HCT116 (cell line): ENCODE measurements around the gene ABRACL. TPM values are rescaled to one million over a fixed set of nuclear protein-coding genes. Genes with fewer than 3 reads are reported as not detected.

Source experiments
- ATAC-seq: fragments of 200-7000 bp; cut with Tn5 transposase; 2 replicates; pipeline ENCODE4 v1.9.1; 2020; ENCODE audit warnings: mild to moderate bottlenecking, moderate library complexity
- BruUV-seq: library from RNA; stranded (reverse); fragments of 400-500 nt; replicated peaks from 2 replicates; lab custom pipeline; 2021; lab: Mats Ljungman, UMichigan
- CTCF ChIA-PET: fragments of 300-600 bp; sonication (Branson Sonifier 250); formaldehyde crosslinking; loops from one replicate; lab custom pipeline; 2021; ENCODE audit warnings: antibody characterized with exemption; lab: Charles Lee
- POLR2A ChIA-PET: fragments of 300-600, 350-600 bp; sonication (Branson Sonifier 250); formaldehyde crosslinking; loops from one replicate; lab custom pipeline; 2021; ENCODE audit warnings: antibody characterized with exemption; lab: Charles Lee
- RAD21 ChIA-PET, 2 experiments: fragments of 300-600 bp; sonication (Branson Sonifier 250); formaldehyde crosslinking; loops; one replicate each; lab custom pipeline; 2023; ENCODE audit warnings: low total read pairs in 2 of 2; ENCODE audit not compliant: uncharacterized antibody in 2 of 2, unreplicated experiment in 2 of 2, low non-redundant PET in 1 of 2; lab: Charles Lee
- DNase-seq: peaks from one replicate; pipeline ENCODE4 v3.0.0-alpha.2; 2010; ENCODE audit warnings: low read depth, low spot score
- H2AFZ ChIP-seq: fragments of 200-600 bp; shearing (Covaris generic), sonication (generic); 2 replicates; pipeline ENCODE4 v1.6.1; 2017; ENCODE audit warnings: low read depth, mixed run types, mixed read lengths, antibody characterized with exemption, low read length; ENCODE audit not compliant: poor library complexity, severe bottlenecking
- H3K27ac ChIP-seq: 2 replicates; pipeline ENCODE4 v1.5.1; 2012; ENCODE audit warnings: low read depth, low read length
- H3K27me3 ChIP-seq: fragments of 200-600 bp; sonication (generic); 2 replicates; pipeline ENCODE4 v1.6.1; 2016; ENCODE audit warnings: mixed run types, low read length, mixed read lengths; ENCODE audit not compliant: insufficient read depth
- H3K36me3 ChIP-seq, 2 experiments: fragments of 200-500 bp in 1 of 2; fragments of 200-600 bp in 1 of 2; sonication (Bioruptor generic) in 1 of 2; sonication (generic) in 1 of 2; 2 replicates each; pipeline versions ENCODE4 v1.5.1 to v1.6.1; 2014 to 2016; ENCODE audit warnings: low read length in 2 of 2, inconsistent platforms in 1 of 2, mixed read lengths in 1 of 2, mixed run types in 1 of 2; ENCODE audit not compliant: insufficient read depth in 2 of 2, control insufficient read depth in 1 of 2
- H3K4me1 ChIP-seq, 2 experiments: fragments of 200-600 bp in 1 of 2; sonication (generic) in 1 of 2; 2 replicates each; pipeline versions ENCODE4 v1.5.1 to v1.6.1; 2012 to 2017; ENCODE audit warnings: low read length in 2 of 2, inconsistent platforms in 1 of 2, mild to moderate bottlenecking in 1 of 2, mixed read lengths in 1 of 2, mixed run types in 1 of 2, moderate library complexity in 1 of 2; ENCODE audit not compliant: insufficient read depth in 2 of 2, control insufficient read depth in 1 of 2
- H3K4me2 ChIP-seq: fragments of 200-600 bp; sonication (generic); 2 replicates; pipeline ENCODE4 v1.6.1; 2017; ENCODE audit warnings: mixed run types, low read length, mixed read lengths
- H3K4me3 ChIP-seq, 2 experiments: fragments of 200-600 bp in 1 of 2; sonication (generic) in 1 of 2; replicated peaks in 1 of 2; 2 replicates each; pipeline ENCODE4 v1.5.1; 2011 to 2016; ENCODE audit warnings: low read length in 2 of 2, control low read depth in 1 of 2, low read depth in 1 of 2, mild to moderate bottlenecking in 1 of 2, mixed read lengths in 1 of 2, mixed run types in 1 of 2
- H3K79me2 ChIP-seq: fragments of 200-600 bp; sonication (generic); 2 replicates; pipeline ENCODE4 v1.6.1; 2017; ENCODE audit warnings: mild to moderate bottlenecking, mixed run types, low read length, moderate library complexity, mixed read lengths; ENCODE audit not compliant: insufficient read depth
- H3K9ac ChIP-seq: fragments of 200-600 bp; sonication (generic); 2 replicates; pipeline ENCODE4 v1.6.1; 2016; ENCODE audit warnings: low read length, mixed read lengths
- H3K9me2 ChIP-seq: fragments of 200-600 bp; sonication (generic), shearing (Covaris generic); 2 replicates; pipeline ENCODE4 v1.6.1; 2017; ENCODE audit warnings: mixed run types, mild to moderate bottlenecking, moderate library complexity; ENCODE audit not compliant: insufficient read depth
- H3K9me3 ChIP-seq, 2 experiments: fragments of 200-500 bp in 1 of 2; fragments of 200-600 bp in 1 of 2; sonication (Bioruptor generic) in 1 of 2; sonication (generic) in 1 of 2; 2 replicates each; pipeline ENCODE4 v1.6.1; 2014 to 2017; ENCODE audit warnings: low read length in 2 of 2, mixed read lengths in 2 of 2, inconsistent platforms in 1 of 2, low read depth in 1 of 2, mild to moderate bottlenecking in 1 of 2, mixed run types in 1 of 2, moderate library complexity in 1 of 2; ENCODE audit not compliant: control insufficient read depth in 1 of 2, insufficient read depth in 1 of 2
- H4K20me1 ChIP-seq: fragments of 200-600 bp; sonication (generic), shearing (Covaris generic); 2 replicates; pipeline ENCODE4 v1.6.1; 2017; ENCODE audit warnings: mixed run types, mild to moderate bottlenecking, moderate library complexity; ENCODE audit not compliant: insufficient read depth
- CTCF ChIP-seq, 3 experiments: fragments of 200-600 bp in 1 of 3; sonication (generic) in 1 of 3; IDR thresholded peaks in 2 of 3; conservative IDR thresholded peaks in 1 of 3; 2 replicates each; pipeline ENCODE4 v1.5.1; 2012 to 2017; ENCODE audit warnings: low read depth in 2 of 3, low read length in 2 of 3, antibody characterized with exemption in 1 of 3, borderline replicate concordance in 1 of 3, control low read depth in 1 of 3, mild to moderate bottlenecking in 1 of 3, mixed read lengths in 1 of 3, mixed run types in 1 of 3, moderate library complexity in 1 of 3; ENCODE audit not compliant: insufficient read depth in 1 of 3
- EGR1 ChIP-seq: IDR thresholded peaks from 2 replicates; pipeline ENCODE4 v1.6.1; 2012; ENCODE audit warnings: low read depth
- EZH2phosphoT487 ChIP-seq: fragments of 200-600 bp; IDR thresholded peaks from 2 replicates; pipeline ENCODE4 v1.6.1; 2018; ENCODE audit warnings: antibody characterized with exemption, borderline replicate concordance
- JUND ChIP-seq: IDR thresholded peaks from 2 replicates; pipeline ENCODE4 v1.6.1; 2012
- MAX ChIP-seq: IDR thresholded peaks from 2 replicates; pipeline ENCODE4 v1.6.1; 2012
- POLR2A ChIP-seq: IDR thresholded peaks from 2 replicates; pipeline ENCODE4 v1.7.0; 2011; ENCODE audit warnings: borderline replicate concordance; ENCODE audit not compliant: insufficient read depth, insufficient read length; ENCODE audit errors: extremely low read depth
- POLR2AphosphoS5 ChIP-seq: IDR thresholded peaks from 2 replicates; pipeline ENCODE4 v1.6.1; 2011; ENCODE audit warnings: mild to moderate bottlenecking, low read depth, low read length, moderate library complexity
- REST ChIP-seq: IDR thresholded peaks from 2 replicates; pipeline ENCODE4 v1.6.1; 2012; ENCODE audit warnings: low read depth
- SIN3A ChIP-seq: IDR thresholded peaks from 2 replicates; pipeline ENCODE4 v1.6.1; 2012; ENCODE audit warnings: low read depth
- TCF7L2 ChIP-seq: IDR thresholded peaks from 2 replicates; pipeline ENCODE4 v1.7.0; 2011; ENCODE audit warnings: borderline replicate concordance, inconsistent platforms; ENCODE audit not compliant: insufficient read depth, insufficient read length; ENCODE audit errors: extremely low read depth
- YY1 ChIP-seq: IDR thresholded peaks from 2 replicates; pipeline ENCODE4 v1.6.1; 2011; ENCODE audit warnings: low read length, low read depth, moderate library complexity, mild to moderate bottlenecking; ENCODE audit not compliant: insufficient replicate concordance; ENCODE audit errors: extremely low read depth
- ZFX ChIP-seq: fragments of 450-650 bp; IDR thresholded peaks from 2 replicates; pipeline ENCODE4 v1.6.1; 2017
- ZNF274 ChIP-seq: fragments of 200-500 bp; sonication (Bioruptor generic); IDR thresholded peaks from 2 replicates; pipeline ENCODE4 v1.6.1; 2014; ENCODE audit warnings: mild to moderate bottlenecking, low read depth, low read length, inconsistent platforms
- intact Hi-C: fragments of 100-400 bp; cut with micrococcal nuclease; formaldehyde crosslinking; loops from 2 replicates; pipeline ENCODE4 v1.10.0; 2022
- total RNA-seq: library from RNA; stranded (reverse); gene quantifications from one replicate; pipeline ENCODE4 v1.2.1, GENCODE V29; 2021; ENCODE audit not compliant: unreplicated experiment

The ABRACL gene
- total RNA-seq, 1 experiment from 2014 or later: 47.4 TPM

GRCh38 chr6:138979813-138980668 is 48.5 kb upstream of the ABRACL start:
- Histone ChIP-seq H3K4me3 (no peak overlapping the region), H2AFZ (no peak overlapping the region), H3K4me1 (peaks cover 5 to 12% of the 10 kb centered on the region in 2 experiments; a peak in 3 of 4 replicates), H3K4me2 (no peak overlapping the region), H4K20me1 (peaks cover 25% of the 10 kb centered on the region; the same call in 1 of the 2 replicates), H3K9ac (no peak overlapping the region), H3K79me2 (peaks cover 99% of the 10 kb centered on the region), H3K27me3 (no peaks in the 10 kb centered on the region), H3K9me2 (no peaks in the 10 kb centered on the region), H3K9me3 (no peaks in the 10 kb centered on the region), H3K36me3 (no peaks in the 10 kb centered on the region), H3K27ac (no peak overlapping the region)
- no peak for DNase-seq
- CTCF ChIA-PET: no interaction called here
- BruUV-seq: no TSS peak
- intact Hi-C loops: loop anchor here (10.0 kb wide), 1 partner anchor 385 kb away; no protein-coding TSS in a partner anchor
- RAD21 ChIA-PET: no interaction called here
- no peak for TF ChIP-seq ZNF274
- TF ChIP-seq JUND: no peak
- no peak for TF ChIP-seq CTCF (IDR thresholded peaks at IDR 0.05 in 2 of 3, conservative IDR thresholded peaks at IDR 0.05 in 1 of 3; ENCODE audit: borderline replicate concordance in 1 of 3, insufficient read depth in 1 of 3, low read depth in 2 of 3, low read length in 2 of 3)
- no peak for TF ChIP-seq EZH2phosphoT487
- no peak for TF ChIP-seq POLR2AphosphoS5
- no peak for ATAC-seq
- POLR2A ChIA-PET: no interaction called here

GRCh38 chr6:138981416-138981815 is 47.1 kb upstream of the ABRACL start:
- Histone ChIP-seq H3K4me3 (no peak overlapping the region), H3K4me1 (peaks cover 13 to 24% of the 10 kb centered on the region in 2 experiments; a peak in 3 of 4 replicates), H3K9me2 (no peaks in the 10 kb centered on the region), H3K27me3 (no peaks in the 10 kb centered on the region), H2AFZ (no peak overlapping the region), H3K4me2 (no peak overlapping the region), H3K9me3 (no peaks in the 10 kb centered on the region), H3K27ac (no peak overlapping the region), H3K79me2 (peaks cover 99% of the 10 kb centered on the region), H4K20me1 (peaks cover 21% of the 10 kb centered on the region; the same call in 1 of the 2 replicates), H3K36me3 (no peaks in the 10 kb centered on the region), H3K9ac (no peak overlapping the region)
- DNase-seq (no peak), ATAC-seq (no peak)
- RAD21 ChIA-PET: no interaction called here
- intact Hi-C loops: loop anchor here (10.0 kb wide), 1 partner anchor 383 kb away; no protein-coding TSS in a partner anchor
- CTCF ChIA-PET: no interaction called here
- BruUV-seq: no TSS peak
- POLR2A ChIA-PET: no interaction called here
- TF ChIP-seq POLR2A (no peak), TCF7L2 (no peak), MAX (no peak), ZFX (no peak), YY1 (no peak), REST (no peak), ZNF274 (no peak), SIN3A (no peak), EGR1 (no peak)
